ENCODE data around the gene LYZ.

DNA sequence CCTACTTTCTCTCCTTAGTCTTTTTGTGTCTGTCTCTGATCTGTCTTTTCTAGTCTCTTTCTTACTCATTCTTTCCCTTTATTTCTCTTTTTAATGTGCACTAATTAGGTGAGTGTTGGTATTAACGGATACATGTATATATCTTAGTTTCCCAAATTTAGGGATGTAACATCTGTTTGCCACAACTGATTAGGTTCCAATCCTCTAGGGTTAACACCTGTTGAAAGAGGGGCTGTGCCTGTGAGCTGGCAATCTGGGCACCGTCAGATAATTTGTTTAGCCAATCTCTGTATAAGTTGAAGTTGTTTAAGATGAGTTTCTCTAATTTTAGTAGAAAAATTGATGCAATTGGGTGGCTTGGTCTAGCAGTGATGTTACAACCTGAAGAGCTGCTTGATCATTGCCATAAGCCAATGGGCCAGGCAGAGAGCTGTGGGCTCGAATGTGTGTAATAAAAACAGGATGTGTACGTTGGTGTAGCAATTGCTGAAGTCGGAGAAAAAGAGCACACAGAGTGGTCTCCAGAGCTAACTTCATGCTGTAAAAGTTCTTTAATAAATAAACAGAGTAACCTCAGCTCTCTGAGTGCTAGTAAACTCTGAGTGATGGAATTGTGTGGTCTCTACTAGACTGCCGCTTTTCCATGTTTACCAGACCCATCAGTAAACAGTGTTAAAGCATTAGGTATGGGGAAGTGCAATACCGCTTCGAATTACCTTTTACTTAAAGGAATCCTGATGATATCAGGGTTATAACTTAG lies 18.3 kb upstream of the LYZ start:
- no peak for TF ChIP-seq CTCF (IDR thresholded peaks at IDR 0.05)
- TF ChIP-seq ZFX (IDR thresholded peaks at IDR 0.05; ENCODE audit: borderline replicate concordance): no peak

Measured in 22Rv1 (cell line).